ENCODE results near the gene FLNC.

FLNC gene

GRCh38 chr7:128810997-128811396 lies 19.2 kb upstream of the FLNC start:
- no peak for TF ChIP-seq GATA2 (IDR thresholded peaks at IDR 0.05; ENCODE audit: low read depth, low read length)
- TF ChIP-seq GATA3 (IDR thresholded peaks at IDR 0.05; ENCODE audit: low read depth, low read length), result no peak

GRCh38 chr7:128811631-128812430 lies 18.4 kb upstream of the FLNC start:
- TF ChIP-seq GATA3 (IDR thresholded peaks at IDR 0.05; ENCODE audit: low read depth, low read length) (no peak), GATA2 (IDR thresholded peaks at IDR 0.05; ENCODE audit: low read depth, low read length) (no peak)

- no peak for TF ChIP-seq GATA2 (IDR thresholded peaks at IDR 0.05; ENCODE audit: low read depth, low read length)
- TF ChIP-seq GATA3 (IDR thresholded peaks at IDR 0.05; ENCODE audit: low read depth, low read length), result no peak
Measured at GRCh38 chr7:128812514-128813168, 17.6 kb upstream of the FLNC start.

- TF ChIP-seq GATA2 (IDR thresholded peaks at IDR 0.05; ENCODE audit: low read depth, low read length) (no peak), GATA3 (IDR thresholded peaks at IDR 0.05; ENCODE audit: low read depth, low read length) (no peak)
Measured at GRCh38 chr7:128814499-128814898, 15.7 kb upstream of the FLNC start.

DNA sequence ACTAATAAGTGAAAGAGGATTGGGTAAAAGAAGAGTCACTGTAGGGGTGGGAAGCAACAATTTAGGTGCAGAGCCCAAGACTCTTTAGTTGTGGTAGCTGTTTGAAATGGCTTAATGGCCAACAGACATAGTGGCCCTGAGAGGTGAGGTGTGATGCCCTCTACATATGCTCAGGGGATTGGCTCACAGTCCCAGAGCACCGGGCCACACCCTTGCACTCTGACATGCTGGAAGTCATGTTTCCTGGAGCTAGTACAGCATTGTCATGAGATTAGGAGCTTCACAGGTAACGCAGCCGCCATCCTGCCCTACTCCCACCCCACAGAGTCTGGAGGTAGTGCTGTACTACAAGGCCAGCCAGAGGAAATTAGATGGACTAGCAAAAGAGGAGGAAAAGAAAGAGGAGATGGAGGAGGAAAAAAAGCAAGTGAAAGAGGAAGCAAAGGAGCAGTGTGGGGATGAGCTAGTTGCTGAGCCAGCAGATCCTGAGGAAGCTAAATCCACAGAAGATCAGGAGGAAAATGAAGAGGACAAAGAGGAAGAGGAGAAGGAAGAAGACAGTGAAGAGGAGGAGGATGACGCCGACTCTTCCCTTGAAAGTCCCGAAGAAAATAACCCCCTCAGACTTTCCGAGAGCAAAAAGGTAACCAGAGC lies 14.8 kb upstream of the FLNC start:
- TF ChIP-seq GATA2 (IDR thresholded peaks at IDR 0.05; ENCODE audit: low read depth, low read length), result no peak
- TF ChIP-seq GATA3 (IDR thresholded peaks at IDR 0.05; ENCODE audit: low read depth, low read length), result no peak

- TF ChIP-seq GATA2 (IDR thresholded peaks at IDR 0.05; ENCODE audit: low read depth, low read length), result no peak
- TF ChIP-seq GATA3 (IDR thresholded peaks at IDR 0.05; ENCODE audit: low read depth, low read length), result no peak
Measured at GRCh38 chr7:128818694-128819093, 11.5 kb upstream of the FLNC start.

GRCh38 chr7:128821724-128822123 lies 8.5 kb upstream of the FLNC start:
- TF ChIP-seq GATA2 (IDR thresholded peaks at IDR 0.05; ENCODE audit: low read depth, low read length) (no peak), GATA3 (IDR thresholded peaks at IDR 0.05; ENCODE audit: low read depth, low read length) (no peak)

GRCh38 chr7:128826512-128826911 lies 3.7 kb upstream of the FLNC start:
- TF ChIP-seq GATA2 (IDR thresholded peaks at IDR 0.05; ENCODE audit: low read depth, low read length) (no peak), GATA3 (IDR thresholded peaks at IDR 0.05; ENCODE audit: low read depth, low read length) (no peak)

- TF ChIP-seq GATA2 (IDR thresholded peaks at IDR 0.05; ENCODE audit: low read depth, low read length) (no peak), GATA3 (IDR thresholded peaks at IDR 0.05; ENCODE audit: low read depth, low read length) (no peak)
Measured at GRCh38 chr7:128826916-128827247, 3.3 kb upstream of the FLNC start.

DNA sequence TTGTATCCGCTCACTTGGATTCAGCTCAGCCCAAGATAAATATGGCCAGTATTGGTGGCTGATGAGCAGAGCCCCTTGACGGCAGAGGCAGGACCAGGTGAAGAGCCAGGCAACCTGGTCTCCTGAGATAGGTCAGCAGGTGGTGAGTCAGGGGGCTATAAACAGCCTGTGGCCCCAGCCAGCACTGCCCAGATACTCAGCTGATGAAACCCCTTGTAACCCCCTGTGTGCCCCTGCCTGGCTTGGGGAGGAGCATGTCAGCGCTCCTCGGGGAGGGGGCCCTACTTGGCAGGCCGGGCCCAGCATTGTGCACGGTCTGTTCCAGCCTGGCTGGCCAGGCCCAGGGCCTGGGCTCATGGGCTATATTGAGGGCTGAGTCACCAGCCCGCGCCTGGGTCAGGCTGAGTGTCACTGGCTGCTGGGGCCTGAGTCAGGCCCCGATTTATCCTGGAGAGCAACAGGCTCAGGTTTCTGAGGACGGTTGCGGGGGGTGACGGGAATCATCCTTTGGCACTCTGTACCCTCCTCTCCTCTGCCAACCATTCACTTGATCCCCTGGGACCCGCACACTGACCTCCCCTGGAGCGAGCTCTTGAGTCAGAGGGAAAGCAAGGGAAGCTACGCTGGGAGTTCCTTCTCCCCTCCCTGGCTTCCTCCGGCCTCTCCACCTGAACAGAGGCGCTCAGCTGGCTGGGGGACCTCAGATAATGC lies 2.8 kb upstream of the FLNC start:
- TF ChIP-seq GATA3 (IDR thresholded peaks at IDR 0.05; ENCODE audit: low read depth, low read length) (no peak), GATA2 (IDR thresholded peaks at IDR 0.05; ENCODE audit: low read depth, low read length) (no peak)

DNA sequence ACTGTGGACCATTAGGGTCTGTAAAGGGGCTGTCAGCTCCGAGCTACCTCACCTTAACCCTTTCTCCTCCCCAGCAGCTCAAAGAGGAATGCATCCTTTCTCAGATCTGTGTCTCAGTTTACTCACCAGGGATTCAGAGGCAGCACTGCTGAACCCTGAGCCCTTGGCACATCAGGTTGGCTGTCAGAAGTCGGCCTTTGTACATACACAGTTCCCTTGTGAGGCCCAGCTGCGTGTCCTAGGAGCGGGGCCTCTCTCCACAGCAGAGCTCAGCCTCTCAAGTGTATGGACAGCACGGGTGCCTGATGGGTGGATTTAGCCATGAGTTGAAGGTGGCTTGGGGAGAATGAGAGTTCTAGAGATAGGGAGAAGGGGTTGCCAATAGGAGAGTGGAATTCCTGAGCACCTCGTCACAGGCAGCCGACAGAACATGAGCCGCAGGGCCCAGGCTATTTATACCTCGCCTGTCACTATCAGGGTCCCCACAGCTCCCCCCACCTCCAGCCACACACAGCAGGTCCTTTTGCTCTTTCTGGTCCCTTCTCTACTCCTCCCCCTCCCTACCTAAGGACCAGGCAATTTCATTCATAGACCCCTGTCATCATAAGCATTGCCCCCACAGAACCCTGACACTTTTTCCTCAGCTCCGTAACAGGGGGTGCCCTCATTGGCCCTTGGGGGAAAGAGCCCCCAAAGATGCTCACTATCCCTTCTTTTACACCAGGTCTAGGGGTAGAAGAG lies 2.1 kb upstream of the FLNC start:
- TF ChIP-seq GATA3 (IDR thresholded peaks at IDR 0.05; ENCODE audit: low read depth, low read length) (no peak), GATA2 (IDR thresholded peaks at IDR 0.05; ENCODE audit: low read depth, low read length) (no peak)

DNA sequence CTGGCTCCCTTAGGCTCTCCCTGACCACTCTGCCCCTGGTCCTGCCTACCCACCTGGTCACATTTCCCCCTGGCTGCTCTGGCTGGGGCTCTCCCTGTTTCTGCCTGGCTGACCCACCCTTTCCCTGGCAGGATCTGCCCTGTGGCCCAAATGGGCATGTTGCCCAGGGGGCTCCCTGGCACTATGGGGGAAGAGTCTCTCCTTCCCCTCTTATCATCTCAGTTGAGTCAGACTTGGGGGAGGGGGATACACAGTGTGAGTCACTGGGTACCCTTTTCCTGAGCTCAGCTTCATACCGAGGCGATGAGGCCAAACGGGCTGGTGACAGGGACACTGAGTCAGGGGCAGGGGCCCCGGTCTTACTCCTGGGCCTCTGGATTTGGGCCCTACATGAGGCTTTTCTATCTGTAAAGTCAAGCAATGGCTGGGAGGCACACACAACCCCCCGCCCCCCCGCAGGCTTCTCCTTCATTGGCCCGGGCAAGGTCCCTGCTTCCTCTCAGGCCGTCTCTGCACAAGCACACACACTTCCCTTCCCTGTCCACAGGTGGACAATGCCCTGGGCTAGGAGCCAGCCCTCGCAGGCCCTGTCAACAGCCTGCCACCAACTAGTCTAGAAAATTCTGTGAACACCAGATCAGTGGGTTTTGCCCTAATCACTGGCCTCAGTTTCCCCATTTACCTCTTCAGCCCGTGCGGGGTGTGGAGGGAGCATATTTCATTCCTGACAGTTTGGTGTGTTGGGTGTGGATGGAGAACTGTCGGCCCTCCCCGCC lies 627 bp upstream of the FLNC start:
- TF ChIP-seq GATA2 (IDR thresholded peaks at IDR 0.05; ENCODE audit: low read depth, low read length), result no peak
- TF ChIP-seq GATA3 (IDR thresholded peaks at IDR 0.05; ENCODE audit: low read depth, low read length), result no peak
